ENCODE results near the gene REEP3. TPM values are rescaled to one million over a fixed set of nuclear protein-coding genes. Genes with fewer than 3 reads are reported as not detected.

REEP3 gene
- total and polyA plus RNA-seq, 2 of the 8 experiments (the other 6 are each of a cell fraction or from before 2014, with no cell fraction given): 5.8 to 31.5 TPM

- no peaks in the 10 kb centered on the region for H3K79me1 ChIP-seq (ENCODE audit: low read depth, low read length)
- no peak overlapping the region for H4K5ac ChIP-seq (ENCODE audit: insufficient read length, low read depth, low read length)
- DNase-seq (ENCODE audit: low read depth in 1 of 2, low spot score in 2 of 2): no peak
- H3K4me2 ChIP-seq (ENCODE audit: insufficient read depth in 1 of 2, low read depth in 2 of 2, low read length in 2 of 2): no peak overlapping the region
- H2BK15ac ChIP-seq (ENCODE audit: low read length): no peak overlapping the region
- no peak overlapping the region for H2AFZ ChIP-seq (ENCODE audit: low read length)
- no peak overlapping the region for H3K4me3 ChIP-seq (ENCODE audit: extremely low read depth in 1 of 4, insufficient read depth in 2 of 4, low read depth in 3 of 4, low read length in 4 of 4)
- no peak overlapping the region for H2BK120ac ChIP-seq (replicated peaks; ENCODE audit: low read depth, low read length)
- H3K18ac ChIP-seq (ENCODE audit: extremely low read depth, low read length): no peak overlapping the region
- no peak overlapping the region for H2BK5ac ChIP-seq (ENCODE audit: low read depth, low read length)
- POLR2A ChIA-PET (ENCODE audit: partially characterized antibody): no interaction called here
- WGBS, 2 experiments (ENCODE audit: extremely low coverage in 1 of 2, insufficient coverage in 1 of 2, insufficient read length in 1 of 2, insufficient replicate concordance in 2 of 2, low coverage in 1 of 2, low lambda C conversion rate in 2 of 2, missing lambda C conversion rate in 1 of 2): 60% methylated on average over 3 of the region's 3 CpGs; no CpG with 5 or more reads in 1 of the 2 experiments
- H3K14ac ChIP-seq (ENCODE audit: insufficient read length): no peak overlapping the region
- H4K91ac ChIP-seq (replicated peaks; ENCODE audit: insufficient read length, low read length): no peak overlapping the region
- H2BK20ac ChIP-seq (ENCODE audit: low read length): no peak overlapping the region
- H3K79me2 ChIP-seq (ENCODE audit: control insufficient read depth in 1 of 2, insufficient read depth in 2 of 2, low read length in 2 of 2): no peaks in the 10 kb centered on the region
- H2BK12ac ChIP-seq (ENCODE audit: low read depth, low read length): no peak overlapping the region
- no peak overlapping the region for H3K9ac ChIP-seq (replicated peaks in 1 of 4; ENCODE audit: extremely low read depth in 1 of 4, low read depth in 3 of 4, low read length in 3 of 4)
- no peaks in the 10 kb centered on the region for H3K27me3 ChIP-seq (replicated peaks in 1 of 4; ENCODE audit: control insufficient read depth in 3 of 4, extremely low read depth in 1 of 4, insufficient read depth in 3 of 4, low read length in 3 of 4)
- no peak overlapping the region for H2AK5ac ChIP-seq (ENCODE audit: low read depth, low read length)
- no peaks in the 10 kb centered on the region for H3K4me1 ChIP-seq (replicated peaks in 1 of 4; ENCODE audit: control insufficient read depth in 3 of 4, insufficient read depth in 4 of 4, low read length in 3 of 4)
- CTCF ChIA-PET (ENCODE audit: partially characterized antibody): interaction anchor here (0.6 to 2.8 kb wide), 4 partner anchors 82 to 470 kb away, joined by 3 to 14 read pairs (median 4); no protein-coding TSS in a partner anchor
- no peak overlapping the region for H4K8ac ChIP-seq (ENCODE audit: extremely low read depth, insufficient read depth, low read length)
- no peak overlapping the region for H3K56ac ChIP-seq (replicated peaks; ENCODE audit: insufficient read length, low read depth, low read length)
- H3K23me2 ChIP-seq (ENCODE audit: low read depth, low read length): no peaks in the 10 kb centered on the region
- no peaks in the 10 kb centered on the region for H4K20me1 ChIP-seq (replicated peaks in 1 of 2; ENCODE audit: control insufficient read depth in 1 of 2, insufficient read depth in 2 of 2, low read length in 2 of 2)
- no peak overlapping the region for H3K4ac ChIP-seq (replicated peaks; ENCODE audit: insufficient read length, low read depth, low read length)
- no peak overlapping the region for H3K23ac ChIP-seq (ENCODE audit: insufficient read length)
- no peaks in the 10 kb centered on the region for H3K36me3 ChIP-seq (ENCODE audit: control insufficient read depth in 2 of 4, insufficient read depth in 4 of 4, low read length in 3 of 4)
- FAIRE-seq: no peak
- H3K9me3 ChIP-seq (ENCODE audit: insufficient read depth in 2 of 2, low read depth in 1 of 2, low read length in 1 of 2): no peaks in the 10 kb centered on the region
- no peak overlapping the region for H3K27ac ChIP-seq (ENCODE audit: low read depth, low read length)
- no peak for TF ChIP-seq TCF12 (IDR thresholded peaks at IDR 0.05; ENCODE audit: low read depth, low read length)
- no peak for TF ChIP-seq USF2 (IDR thresholded peaks at IDR 0.05; ENCODE audit: low read length)
These were observed 115.6 kb downstream of the REEP3 start for GRCh38 chr10:63636812-63637211.

All from H1 (cell line).